Suprapubic skin (tissue), 4 donors: Measurements from ENCODE around the gene CATSPER2.
"Not testable (repeated sequence)": the region's sequence is repeated elsewhere in the genome, so short reads cannot be mapped to it uniquely, and the experiment has no call there.

Source experiments
- EP300 ChIP-seq: sonication (generic); formaldehyde crosslinking; IDR thresholded peaks from one replicate; pipeline ENCODE4 v1.6.1; 2017; ENCODE audit warnings: antibody characterized with exemption
- POLR2A ChIP-seq, 2 donors: fragments of 450-650 bp; IDR thresholded peaks; one replicate each; pipeline ENCODE4 v1.6.1; 2017; ENCODE audit warnings: antibody characterized with exemption in 2 of 2, mild to moderate bottlenecking in 2 of 2, moderate library complexity in 2 of 2
- POLR2AphosphoS5 ChIP-seq, 3 donors: sonication (generic); formaldehyde crosslinking; IDR thresholded peaks; one replicate each; pipeline ENCODE4 v1.6.1; 2017; ENCODE audit warnings: antibody characterized with exemption in 3 of 3
- TF ChIP-seq, protein P1 (sequence below), 2 donors: fragments of 200-600 bp in 1 of 2; fragments of 450-650 bp in 1 of 2; sonication (generic) in 1 of 2; IDR thresholded peaks; one replicate each; pipeline ENCODE4 v1.5.1; 2016 to 2019; ENCODE audit warnings: antibody characterized with exemption in 2 of 2, mild to moderate bottlenecking in 1 of 2, moderate library complexity in 1 of 2

DNA sequence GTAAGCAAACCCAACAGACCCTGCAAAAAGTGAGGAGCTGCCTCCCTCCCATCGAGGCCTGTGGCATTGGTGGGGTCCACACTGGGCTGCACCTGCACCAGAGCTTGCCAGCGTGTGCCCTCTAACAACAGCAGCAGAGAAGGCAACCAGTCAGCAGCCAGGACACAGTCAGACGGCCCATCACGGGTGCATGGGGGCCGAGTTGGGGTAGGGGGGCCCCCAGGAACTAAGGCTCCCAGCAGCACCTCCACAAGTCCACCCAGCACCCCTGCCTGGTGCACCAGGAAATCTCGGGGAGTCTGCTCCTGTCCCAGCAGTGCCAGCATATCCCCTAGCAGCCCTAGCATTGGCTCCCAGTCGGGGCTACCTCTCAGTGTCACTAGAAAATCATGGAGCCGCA is 30.9 kb downstream of the CATSPER2 start:
- TF ChIP-seq, protein P1, sequence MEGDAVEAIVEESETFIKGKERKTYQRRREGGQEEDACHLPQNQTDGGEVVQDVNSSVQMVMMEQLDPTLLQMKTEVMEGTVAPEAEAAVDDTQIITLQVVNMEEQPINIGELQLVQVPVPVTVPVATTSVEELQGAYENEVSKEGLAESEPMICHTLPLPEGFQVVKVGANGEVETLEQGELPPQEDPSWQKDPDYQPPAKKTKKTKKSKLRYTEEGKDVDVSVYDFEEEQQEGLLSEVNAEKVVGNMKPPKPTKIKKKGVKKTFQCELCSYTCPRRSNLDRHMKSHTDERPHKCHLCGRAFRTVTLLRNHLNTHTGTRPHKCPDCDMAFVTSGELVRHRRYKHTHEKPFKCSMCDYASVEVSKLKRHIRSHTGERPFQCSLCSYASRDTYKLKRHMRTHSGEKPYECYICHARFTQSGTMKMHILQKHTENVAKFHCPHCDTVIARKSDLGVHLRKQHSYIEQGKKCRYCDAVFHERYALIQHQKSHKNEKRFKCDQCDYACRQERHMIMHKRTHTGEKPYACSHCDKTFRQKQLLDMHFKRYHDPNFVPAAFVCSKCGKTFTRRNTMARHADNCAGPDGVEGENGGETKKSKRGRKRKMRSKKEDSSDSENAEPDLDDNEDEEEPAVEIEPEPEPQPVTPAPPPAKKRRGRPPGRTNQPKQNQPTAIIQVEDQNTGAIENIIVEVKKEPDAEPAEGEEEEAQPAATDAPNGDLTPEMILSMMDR (IDR thresholded peaks at IDR 0.05): not testable (repeated sequence)
- not testable (repeated sequence) for TF ChIP-seq POLR2AphosphoS5 (IDR thresholded peaks at IDR 0.05); EP300; POLR2A (IDR thresholded peaks at IDR 0.05)
